Measurements from ENCODE around the gene SRBD1. TPM values are rescaled to one million over a fixed set of nuclear protein-coding genes. Genes with fewer than 3 reads are reported as not detected.
A peak's percentile ranks its signal among the peaks of the same experiment; 100 is the strongest.

SRBD1 gene, protein sequence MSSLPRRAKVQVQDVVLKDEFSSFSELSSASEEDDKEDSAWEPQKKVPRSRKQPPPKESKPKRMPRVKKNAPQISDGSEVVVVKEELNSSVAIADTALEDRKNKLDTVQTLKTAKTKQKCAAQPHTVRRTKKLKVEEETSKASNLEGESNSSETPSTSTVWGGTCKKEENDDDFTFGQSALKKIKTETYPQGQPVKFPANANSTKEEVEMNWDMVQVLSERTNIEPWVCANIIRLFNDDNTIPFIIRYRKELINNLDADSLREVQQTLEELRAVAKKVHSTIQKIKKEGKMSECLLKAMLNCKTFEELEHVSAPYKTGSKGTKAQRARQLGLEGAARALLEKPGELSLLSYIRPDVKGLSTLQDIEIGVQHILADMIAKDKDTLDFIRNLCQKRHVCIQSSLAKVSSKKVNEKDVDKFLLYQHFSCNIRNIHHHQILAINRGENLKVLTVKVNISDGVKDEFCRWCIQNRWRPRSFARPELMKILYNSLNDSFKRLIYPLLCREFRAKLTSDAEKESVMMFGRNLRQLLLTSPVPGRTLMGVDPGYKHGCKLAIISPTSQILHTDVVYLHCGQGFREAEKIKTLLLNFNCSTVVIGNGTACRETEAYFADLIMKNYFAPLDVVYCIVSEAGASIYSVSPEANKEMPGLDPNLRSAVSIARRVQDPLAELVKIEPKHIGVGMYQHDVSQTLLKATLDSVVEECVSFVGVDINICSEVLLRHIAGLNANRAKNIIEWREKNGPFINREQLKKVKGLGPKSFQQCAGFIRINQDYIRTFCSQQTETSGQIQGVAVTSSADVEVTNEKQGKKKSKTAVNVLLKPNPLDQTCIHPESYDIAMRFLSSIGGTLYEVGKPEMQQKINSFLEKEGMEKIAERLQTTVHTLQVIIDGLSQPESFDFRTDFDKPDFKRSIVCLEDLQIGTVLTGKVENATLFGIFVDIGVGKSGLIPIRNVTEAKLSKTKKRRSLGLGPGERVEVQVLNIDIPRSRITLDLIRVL
- total RNA-seq, result 9.1 TPM

DNA sequence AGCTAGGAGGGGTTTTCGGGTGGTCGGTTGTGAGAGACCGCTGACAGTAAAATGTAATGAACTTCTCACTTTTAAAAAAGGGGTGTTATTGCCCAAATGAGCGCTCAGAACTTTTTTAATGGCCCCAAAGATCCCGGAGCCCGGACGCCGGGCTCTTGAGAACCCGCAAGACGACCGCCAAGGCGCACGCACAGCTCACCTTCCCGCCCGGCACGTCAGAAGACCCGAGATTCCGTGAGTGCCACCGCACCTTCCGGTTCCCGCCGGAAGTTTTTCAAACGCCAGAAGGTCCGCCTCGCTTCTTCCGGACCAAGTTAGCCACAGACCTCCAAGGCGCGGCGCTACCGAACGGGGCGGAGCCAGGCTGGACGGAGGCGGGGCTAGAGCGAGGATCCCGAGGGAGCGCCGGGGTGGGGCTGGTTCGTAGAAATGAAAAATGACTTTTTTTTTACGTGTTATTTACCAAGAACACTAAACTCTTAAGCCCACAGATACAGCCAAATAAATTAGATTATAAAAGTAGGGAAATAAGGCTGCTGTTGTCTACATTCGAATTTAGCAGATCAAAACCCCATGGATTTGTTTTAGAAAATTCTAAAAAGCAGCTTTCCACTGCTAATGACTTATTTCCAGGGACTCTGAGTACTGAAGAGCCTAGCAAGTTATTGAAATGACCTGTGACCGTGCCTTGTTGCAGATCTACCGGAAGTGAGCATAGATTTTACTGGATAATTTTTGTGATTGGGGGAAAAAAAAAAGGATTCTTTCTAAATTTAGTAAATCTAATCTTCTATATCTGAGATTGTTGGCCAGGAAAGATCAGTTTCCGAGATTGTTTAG lies at the start of gene SRBD1:
Gene SRBD1, minus strand, starts transcription at position 248 of the 840 bp plus-strand sequence. CDS start 5,826 bp downstream, outside the sequence.
- no peaks in the 10 kb centered on the region for H3K27me3 ChIP-seq
- peak within 1 kb of the TSS; percentile 54 to 84 for H3K4me3 ChIP-seq
- intact Hi-C loops (cut with DNase I), result no loop called here
- TF ChIP-seq, protein P1, sequence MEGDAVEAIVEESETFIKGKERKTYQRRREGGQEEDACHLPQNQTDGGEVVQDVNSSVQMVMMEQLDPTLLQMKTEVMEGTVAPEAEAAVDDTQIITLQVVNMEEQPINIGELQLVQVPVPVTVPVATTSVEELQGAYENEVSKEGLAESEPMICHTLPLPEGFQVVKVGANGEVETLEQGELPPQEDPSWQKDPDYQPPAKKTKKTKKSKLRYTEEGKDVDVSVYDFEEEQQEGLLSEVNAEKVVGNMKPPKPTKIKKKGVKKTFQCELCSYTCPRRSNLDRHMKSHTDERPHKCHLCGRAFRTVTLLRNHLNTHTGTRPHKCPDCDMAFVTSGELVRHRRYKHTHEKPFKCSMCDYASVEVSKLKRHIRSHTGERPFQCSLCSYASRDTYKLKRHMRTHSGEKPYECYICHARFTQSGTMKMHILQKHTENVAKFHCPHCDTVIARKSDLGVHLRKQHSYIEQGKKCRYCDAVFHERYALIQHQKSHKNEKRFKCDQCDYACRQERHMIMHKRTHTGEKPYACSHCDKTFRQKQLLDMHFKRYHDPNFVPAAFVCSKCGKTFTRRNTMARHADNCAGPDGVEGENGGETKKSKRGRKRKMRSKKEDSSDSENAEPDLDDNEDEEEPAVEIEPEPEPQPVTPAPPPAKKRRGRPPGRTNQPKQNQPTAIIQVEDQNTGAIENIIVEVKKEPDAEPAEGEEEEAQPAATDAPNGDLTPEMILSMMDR (IDR thresholded peaks at IDR 0.05), result no peak
- TF ChIP-seq POLR2AphosphoS5 (IDR thresholded peaks at IDR 0.05; ENCODE audit: insufficient read depth in 1 of 2, low read depth in 1 of 2) (peak; percentile 90 to 96), POLR2A (IDR thresholded peaks at IDR 0.05) (peak in 1 of 2 donors; percentile 43)
- peaks cover 15% of the 10 kb centered on the region for H3K4me1 ChIP-seq
- DNase-seq (ENCODE audit: extremely low spot score in 2 of 2), result peak; percentile 93 to 97
- peak within 1 kb of the TSS; percentile 93 for H3K27ac ChIP-seq
- H3K36me3 ChIP-seq, result no peaks in the 10 kb centered on the region
- H3K9me3 ChIP-seq, result no peaks in the 10 kb centered on the region

DNA sequence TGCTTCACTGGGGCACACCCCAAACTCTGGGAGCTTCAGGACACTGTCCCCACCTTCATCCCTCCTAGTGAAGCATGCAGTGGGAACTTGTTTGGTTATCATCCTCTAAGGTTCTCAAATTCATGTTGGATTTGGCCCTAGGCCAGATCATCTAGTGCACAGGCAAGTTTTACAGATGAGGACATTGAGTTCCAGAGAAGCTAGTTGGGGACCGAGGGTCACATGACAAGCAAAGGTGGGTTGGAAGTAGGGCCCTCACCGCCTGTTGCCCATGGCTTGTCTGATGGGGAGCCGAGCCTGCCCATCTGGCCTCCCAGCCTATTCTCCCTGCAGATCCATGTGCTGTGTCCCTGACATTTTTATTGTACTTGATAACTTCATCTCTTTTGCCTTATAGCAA lies 43.2 kb upstream of the SRBD1 start:
- Histone ChIP-seq H3K36me3 (no peaks in the 10 kb centered on the region), H3K4me3 (no peak overlapping the region), H3K27ac (no peak overlapping the region), H3K27me3 (no peaks in the 10 kb centered on the region), H3K4me1 (peaks cover 27% of the 10 kb centered on the region), H3K9me3 (no peaks in the 10 kb centered on the region)
- no peak for DNase-seq (ENCODE audit: extremely low spot score in 2 of 2)
- TF ChIP-seq POLR2AphosphoS5 (IDR thresholded peaks at IDR 0.05; ENCODE audit: insufficient read depth in 1 of 2, low read depth in 1 of 2), result no peak
- TF ChIP-seq POLR2A (IDR thresholded peaks at IDR 0.05), result no peak
- TF ChIP-seq, protein P1 (IDR thresholded peaks at IDR 0.05), result no peak
- intact Hi-C loops (cut with DNase I), result no loop called here

DNA sequence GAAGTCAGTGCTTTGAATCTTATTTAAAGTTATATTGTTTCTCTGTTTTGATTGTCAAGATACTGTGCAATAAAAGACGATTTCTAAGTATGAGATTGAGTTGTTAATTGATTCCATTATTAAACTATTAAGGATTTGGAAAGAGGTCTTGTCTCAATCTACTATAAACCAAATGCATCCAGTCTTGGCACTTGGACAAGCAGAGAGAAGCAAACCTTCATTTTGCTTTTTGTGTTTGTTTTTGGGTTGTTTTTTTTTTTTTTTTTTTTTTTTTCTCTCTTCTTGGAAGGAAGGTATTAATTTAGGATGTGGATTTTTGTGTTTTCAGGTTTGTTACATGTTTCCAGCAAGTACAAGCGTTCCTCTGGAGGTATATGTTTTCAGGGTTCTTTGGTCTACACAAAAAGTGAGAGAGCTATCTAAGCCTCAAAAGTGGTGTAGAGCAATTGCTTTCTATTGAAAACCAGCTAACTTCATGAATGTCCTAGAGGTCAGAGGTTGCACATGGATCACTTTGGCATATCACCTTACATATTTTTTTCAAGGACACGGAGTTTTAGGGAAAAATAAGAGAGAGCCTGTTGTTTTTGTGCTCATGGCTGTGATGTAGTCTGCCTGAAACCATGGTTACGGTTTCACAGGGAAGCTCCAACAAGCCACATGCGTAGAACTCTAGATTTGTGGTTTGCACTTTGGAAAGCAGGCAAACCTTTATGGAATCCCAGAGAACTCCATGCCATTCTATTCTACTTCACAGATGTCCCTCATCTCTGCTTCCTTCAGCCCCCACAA lies 42.3 kb upstream of the SRBD1 start:
- Histone ChIP-seq H3K27me3 (no peaks in the 10 kb centered on the region), H3K4me1 (peaks cover 33% of the 10 kb centered on the region), H3K4me3 (peak overlapping the region; percentile 73 to 97), H3K9me3 (no peaks in the 10 kb centered on the region), H3K27ac (peak overlapping the region; percentile 100), H3K36me3 (no peaks in the 10 kb centered on the region)
- no peak for TF ChIP-seq POLR2AphosphoS5 (IDR thresholded peaks at IDR 0.05; ENCODE audit: insufficient read depth in 1 of 2, low read depth in 1 of 2)
- TF ChIP-seq, protein P1 (IDR thresholded peaks at IDR 0.05), result no peak
- TF ChIP-seq POLR2A (IDR thresholded peaks at IDR 0.05), result no peak
- intact Hi-C loops (cut with DNase I), result no loop called here
- DNase-seq (ENCODE audit: extremely low spot score in 2 of 2), result no peak
